ENCODE data around the gene SPESP1.

Gene SPESP1

DNA sequence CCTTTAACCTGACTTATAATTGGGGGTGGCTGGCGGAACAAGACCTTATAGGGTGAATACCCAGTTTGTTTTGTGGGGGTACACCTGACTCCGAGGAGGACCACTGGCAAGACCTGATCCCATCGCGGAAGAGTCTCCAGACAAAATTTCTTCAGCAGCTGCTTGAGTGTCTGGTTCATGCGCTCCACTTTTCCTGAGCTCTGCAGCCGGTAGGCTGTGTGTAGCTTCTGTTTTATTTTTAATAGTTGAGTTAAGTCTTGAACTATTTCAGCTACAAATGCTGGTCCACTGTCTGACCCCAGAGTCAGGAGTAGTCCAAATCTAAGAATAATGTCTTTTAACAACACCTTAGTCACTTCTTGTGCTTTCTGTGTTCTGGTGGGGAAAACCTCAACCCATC lies 63.0 kb downstream of the SPESP1 start:
- Histone ChIP-seq H4K20me1 (ENCODE audit: insufficient read depth, low read length, poor library complexity, severe bottlenecking) (no peaks in the 10 kb centered on the region), H3K4me3 (ENCODE audit: low read length, poor library complexity, severe bottlenecking) (no peak overlapping the region), H3K27me3 (ENCODE audit: insufficient read depth, low read length, poor library complexity, severe bottlenecking) (no peaks in the 10 kb centered on the region), H3K36me3 (ENCODE audit: insufficient read depth, low read length) (no peaks in the 10 kb centered on the region), H3K4me1 (ENCODE audit: insufficient read depth, low read length, poor library complexity, severe bottlenecking) (no peaks in the 10 kb centered on the region), H3F3A (ENCODE audit: low read depth) (no peaks in the 10 kb centered on the region), H3K9ac (ENCODE audit: low read depth, low read length, poor library complexity, severe bottlenecking) (no peak overlapping the region), H3K9me3 (ENCODE audit: insufficient read depth, low read depth, low read length) (no peaks in the 10 kb centered on the region), H3K4me2 (ENCODE audit: low read depth, low read length, poor library complexity, severe bottlenecking) (no peak overlapping the region), H3K79me2 (ENCODE audit: insufficient read depth, low read length) (no peaks in the 10 kb centered on the region), H2AFZ (ENCODE audit: low read length) (no peak overlapping the region), H3K9me2 (replicated peaks; ENCODE audit: low read depth, low read length) (no peaks in the 10 kb centered on the region)
- TF ChIP-seq CTCF (conservative IDR thresholded peaks at IDR 0.05; ENCODE audit: low read length) = no peak
- no peak for TF ChIP-seq EZH2phosphoT487 (IDR thresholded peaks at IDR 0.05; ENCODE audit: borderline replicate concordance)

GRCh38 chr15:68994149-68994548 lies 63.8 kb downstream of the SPESP1 start:
- H3K27me3 ChIP-seq (ENCODE audit: insufficient read depth, low read length, poor library complexity, severe bottlenecking) = no peaks in the 10 kb centered on the region
- H3K4me3 ChIP-seq (ENCODE audit: low read length, poor library complexity, severe bottlenecking) = no peak overlapping the region
- TF ChIP-seq EZH2phosphoT487 (IDR thresholded peaks at IDR 0.05; ENCODE audit: borderline replicate concordance) (no peak), CTCF (conservative IDR thresholded peaks at IDR 0.05; ENCODE audit: low read length) (no peak)
- no peaks in the 10 kb centered on the region for H3F3A ChIP-seq (ENCODE audit: low read depth)
- no peak overlapping the region for H3K9ac ChIP-seq (ENCODE audit: low read depth, low read length, poor library complexity, severe bottlenecking)
- H3K4me1 ChIP-seq (ENCODE audit: insufficient read depth, low read length, poor library complexity, severe bottlenecking) = no peaks in the 10 kb centered on the region
- H3K36me3 ChIP-seq (ENCODE audit: insufficient read depth, low read length) = no peaks in the 10 kb centered on the region
- H3K79me2 ChIP-seq (ENCODE audit: insufficient read depth, low read length) = no peaks in the 10 kb centered on the region
- no peak overlapping the region for H2AFZ ChIP-seq (ENCODE audit: low read length)
- no peaks in the 10 kb centered on the region for H3K9me2 ChIP-seq (replicated peaks; ENCODE audit: low read depth, low read length)
- H3K4me2 ChIP-seq (ENCODE audit: low read depth, low read length, poor library complexity, severe bottlenecking) = no peak overlapping the region
- H3K9me3 ChIP-seq (ENCODE audit: insufficient read depth, low read depth, low read length) = no peaks in the 10 kb centered on the region
- H4K20me1 ChIP-seq (ENCODE audit: insufficient read depth, low read length, poor library complexity, severe bottlenecking) = no peaks in the 10 kb centered on the region

- H3K9ac ChIP-seq (ENCODE audit: low read depth, low read length, poor library complexity, severe bottlenecking) = no peak overlapping the region
- H3K9me3 ChIP-seq (ENCODE audit: insufficient read depth, low read depth, low read length) = no peaks in the 10 kb centered on the region
- no peaks in the 10 kb centered on the region for H4K20me1 ChIP-seq (ENCODE audit: insufficient read depth, low read length, poor library complexity, severe bottlenecking)
- no peaks in the 10 kb centered on the region for H3K27me3 ChIP-seq (ENCODE audit: insufficient read depth, low read length, poor library complexity, severe bottlenecking)
- H3K36me3 ChIP-seq (ENCODE audit: insufficient read depth, low read length) = no peaks in the 10 kb centered on the region
- H2AFZ ChIP-seq (ENCODE audit: low read length) = no peak overlapping the region
- no peaks in the 10 kb centered on the region for H3K79me2 ChIP-seq (ENCODE audit: insufficient read depth, low read length)
- no peaks in the 10 kb centered on the region for H3F3A ChIP-seq (ENCODE audit: low read depth)
- H3K4me3 ChIP-seq (ENCODE audit: low read length, poor library complexity, severe bottlenecking) = no peak overlapping the region
- H3K4me2 ChIP-seq (ENCODE audit: low read depth, low read length, poor library complexity, severe bottlenecking) = no peak overlapping the region
- no peaks in the 10 kb centered on the region for H3K9me2 ChIP-seq (replicated peaks; ENCODE audit: low read depth, low read length)
- TF ChIP-seq EZH2phosphoT487 (IDR thresholded peaks at IDR 0.05; ENCODE audit: borderline replicate concordance) = no peak
- no peak for TF ChIP-seq CTCF (conservative IDR thresholded peaks at IDR 0.05; ENCODE audit: low read length)
- H3K4me1 ChIP-seq (ENCODE audit: insufficient read depth, low read length, poor library complexity, severe bottlenecking) = no peaks in the 10 kb centered on the region
These were observed 64.8 kb downstream of the SPESP1 start for GRCh38 chr15:68994981-68995761.
